ENCODE measurements around the gene EPB41L4A.

Gene EPB41L4A

GRCh38 chr5:112183103-112183711 is 235.9 kb downstream of the EPB41L4A start:
- TF ChIP-seq GATA3 (IDR thresholded peaks at IDR 0.05; ENCODE audit: low read depth, low read length), result no peak
- TF ChIP-seq GATA2 (IDR thresholded peaks at IDR 0.05; ENCODE audit: low read depth, low read length), result no peak

DNA sequence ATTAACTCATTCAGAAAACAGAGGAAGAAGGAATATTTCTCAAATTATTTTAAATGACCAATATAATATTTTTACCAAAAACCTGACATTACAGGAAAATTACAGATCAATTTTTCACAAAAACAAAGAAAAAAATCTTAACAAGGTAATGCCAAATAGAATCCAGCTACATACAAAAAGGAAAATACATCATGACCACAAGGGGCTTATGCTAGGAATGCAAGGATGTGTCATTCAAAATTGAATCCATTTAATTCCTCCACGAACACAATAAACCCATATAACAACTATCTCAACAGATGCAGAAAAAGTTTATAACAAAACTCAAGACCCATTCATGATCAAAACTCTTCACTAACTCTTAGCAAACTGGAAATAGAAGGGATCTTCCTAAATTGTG is 239.8 kb downstream of the EPB41L4A start:
- TF ChIP-seq GATA2 (IDR thresholded peaks at IDR 0.05; ENCODE audit: low read depth, low read length) (no peak), GATA3 (IDR thresholded peaks at IDR 0.05; ENCODE audit: low read depth, low read length) (no peak)

DNA sequence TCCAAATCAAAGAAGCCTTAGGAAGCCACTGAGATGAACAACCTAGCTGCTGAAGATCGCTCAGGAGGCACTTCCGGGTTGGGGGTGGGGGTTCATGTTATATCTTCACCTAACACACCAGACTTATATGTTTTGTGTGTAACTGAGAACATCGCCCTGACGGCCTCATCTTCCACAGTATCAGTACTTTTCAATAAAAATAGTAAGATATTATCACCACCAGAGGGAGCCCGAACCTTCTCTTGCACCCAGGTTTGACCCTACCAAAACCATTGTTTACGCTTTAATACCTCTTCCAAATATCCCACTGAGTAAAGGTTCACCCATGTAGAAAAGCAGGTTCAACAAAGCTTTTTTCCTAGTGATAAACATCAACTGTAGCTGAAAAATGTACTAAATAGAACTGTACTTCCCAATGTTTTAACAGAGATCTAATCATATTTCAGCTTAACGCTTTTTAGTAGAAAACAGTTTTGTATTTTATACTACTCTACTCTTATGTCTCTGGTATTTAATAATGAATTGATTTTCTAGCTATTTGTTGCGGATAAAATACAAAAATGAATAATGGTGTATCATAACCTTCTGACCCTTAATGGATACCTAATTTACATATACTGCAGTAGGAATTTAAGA is 244.0 kb downstream of the EPB41L4A start:
- TF ChIP-seq GATA3 (IDR thresholded peaks at IDR 0.05; ENCODE audit: low read depth, low read length), result no peak
- no peak for TF ChIP-seq GATA2 (IDR thresholded peaks at IDR 0.05; ENCODE audit: low read depth, low read length)

DNA sequence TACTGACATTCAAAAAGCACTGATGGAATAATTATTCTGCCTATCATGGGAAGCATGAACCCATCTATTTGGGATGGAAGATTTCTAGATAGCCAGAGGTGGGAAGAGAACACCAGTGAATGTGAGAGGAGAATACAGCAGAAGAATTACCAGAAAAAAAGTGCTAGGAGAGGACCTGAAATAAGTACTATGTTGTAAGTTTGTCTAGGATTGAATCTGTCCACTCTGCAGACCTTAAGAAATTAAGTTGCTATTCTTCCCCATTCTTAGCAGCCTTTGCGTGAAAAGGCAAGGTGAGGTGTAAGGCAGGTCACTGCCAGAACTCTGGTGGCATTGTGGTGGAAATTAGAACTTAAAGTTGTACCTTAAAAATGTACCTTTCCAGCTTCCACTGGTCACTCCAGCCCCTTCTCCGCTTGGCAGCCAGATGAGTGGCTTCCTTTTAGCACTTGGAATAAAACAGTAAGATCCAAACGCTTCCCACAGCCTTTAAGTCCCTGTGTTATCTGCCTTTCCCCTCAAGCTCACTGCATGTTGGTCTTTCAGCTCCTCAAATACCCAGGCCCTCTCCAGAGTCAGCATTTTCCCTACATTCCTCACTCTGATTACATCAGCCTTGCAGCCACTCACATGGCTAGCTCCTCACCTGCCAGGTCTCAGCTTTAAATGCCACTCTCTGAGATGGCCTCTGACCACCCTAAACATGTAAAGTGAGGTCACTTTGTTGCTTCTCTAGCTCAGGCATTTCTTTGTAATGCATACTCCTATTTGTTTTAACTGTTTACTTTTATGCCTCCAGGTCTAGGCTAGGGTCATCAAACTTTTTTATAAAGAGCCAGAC is 253.0 kb downstream of the EPB41L4A start:
- TF ChIP-seq GATA3 (IDR thresholded peaks at IDR 0.05; ENCODE audit: low read depth, low read length) (no peak), GATA2 (IDR thresholded peaks at IDR 0.05; ENCODE audit: low read depth, low read length) (no peak)

DNA sequence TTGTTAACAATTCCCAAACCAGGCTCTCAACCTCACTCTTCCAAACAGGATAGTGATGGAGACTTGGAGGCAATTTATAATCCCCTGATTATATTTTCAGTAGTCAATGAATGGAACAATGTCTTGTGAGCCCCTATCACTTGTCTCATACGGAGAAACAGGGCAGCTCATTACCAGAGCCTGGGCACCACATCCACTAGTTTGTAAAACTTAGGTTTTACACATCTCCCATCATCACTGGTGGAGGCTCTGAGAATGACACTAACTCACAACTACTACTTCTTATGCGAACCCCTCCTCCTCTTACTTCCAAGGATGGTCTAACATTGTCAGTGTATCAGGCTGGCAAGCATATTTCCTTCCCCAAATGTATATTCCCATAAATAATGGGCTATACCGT is 253.7 kb downstream of the EPB41L4A start:
- no peak for TF ChIP-seq GATA3 (IDR thresholded peaks at IDR 0.05; ENCODE audit: low read depth, low read length)
- TF ChIP-seq GATA2 (IDR thresholded peaks at IDR 0.05; ENCODE audit: low read depth, low read length), result no peak

DNA sequence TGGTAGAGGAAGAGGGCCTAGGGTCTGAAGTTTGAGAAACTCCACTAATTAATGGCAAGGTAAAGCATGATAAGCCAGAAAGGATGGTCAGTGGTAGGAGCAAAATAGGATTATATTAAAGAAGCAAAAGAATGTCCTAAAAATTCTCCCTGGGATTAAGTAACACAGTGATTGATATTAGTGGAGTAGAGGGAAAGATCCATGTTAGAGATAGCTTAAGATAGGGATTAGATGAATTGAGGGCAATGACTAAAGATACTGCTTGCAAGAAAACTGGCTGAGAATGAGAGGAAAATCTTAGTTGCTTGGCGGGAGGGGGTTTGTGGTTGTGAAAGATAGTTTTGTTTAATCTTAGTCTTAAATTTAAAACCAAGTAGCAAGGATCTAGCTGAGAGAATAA is 255.6 kb downstream of the EPB41L4A start:
- TF ChIP-seq GATA3 (IDR thresholded peaks at IDR 0.05; ENCODE audit: low read depth, low read length) (no peak), GATA2 (IDR thresholded peaks at IDR 0.05; ENCODE audit: low read depth, low read length) (no peak)

DNA sequence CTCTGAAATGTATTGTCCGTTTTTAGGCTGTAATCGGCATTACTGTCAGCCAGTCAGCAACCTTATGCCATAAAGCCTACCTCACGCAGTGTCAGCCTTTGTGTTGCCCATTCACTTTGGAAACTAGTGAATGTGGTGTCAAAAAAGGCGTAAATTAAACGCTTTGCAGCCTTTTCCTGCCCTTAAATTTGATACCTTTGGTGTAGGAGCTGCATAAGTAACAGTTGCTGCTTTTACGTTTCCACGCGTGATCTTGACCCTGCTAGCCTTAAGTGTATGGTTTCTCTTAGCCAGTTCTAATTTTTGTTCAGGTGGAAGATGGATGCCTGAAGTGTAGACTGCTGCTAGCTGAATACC is 257.7 kb downstream of the EPB41L4A start:
- no peak for TF ChIP-seq GATA3 (IDR thresholded peaks at IDR 0.05; ENCODE audit: low read depth, low read length)
- TF ChIP-seq GATA2 (IDR thresholded peaks at IDR 0.05; ENCODE audit: low read depth, low read length), result no peak

GRCh38 chr5:112160652-112161391 is 258.3 kb downstream of the EPB41L4A start:
- TF ChIP-seq GATA2 (IDR thresholded peaks at IDR 0.05; ENCODE audit: low read depth, low read length) (no peak), GATA3 (IDR thresholded peaks at IDR 0.05; ENCODE audit: low read depth, low read length) (no peak)

- TF ChIP-seq GATA3 (IDR thresholded peaks at IDR 0.05; ENCODE audit: low read depth, low read length) (no peak), GATA2 (IDR thresholded peaks at IDR 0.05; ENCODE audit: low read depth, low read length) (no peak)
Observed at GRCh38 chr5:112159435-112159834, 259.6 kb downstream of the EPB41L4A start.

DNA sequence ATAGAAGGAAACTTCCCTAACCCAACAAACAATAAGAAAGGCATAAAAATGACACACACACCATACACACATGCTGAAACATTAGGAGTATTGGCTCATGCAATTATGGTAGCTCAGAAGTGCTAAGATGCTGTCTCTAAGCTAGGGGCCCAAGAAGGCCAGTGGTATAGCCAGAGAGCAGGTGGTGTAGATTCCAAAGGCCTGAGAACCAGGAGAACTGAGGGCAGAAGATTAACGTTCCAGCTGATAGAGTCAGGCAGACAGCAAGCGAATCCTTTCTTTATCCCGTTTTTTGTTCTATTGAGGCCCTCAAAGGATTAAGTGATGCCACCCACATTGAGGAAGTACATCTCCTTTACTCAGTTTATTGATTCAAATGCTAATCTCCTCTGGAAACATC is 262.9 kb downstream of the EPB41L4A start:
- TF ChIP-seq GATA3 (IDR thresholded peaks at IDR 0.05; ENCODE audit: low read depth, low read length) (no peak), GATA2 (IDR thresholded peaks at IDR 0.05; ENCODE audit: low read depth, low read length) (no peak)

GRCh38 chr5:112154940-112155686 is 264.0 kb downstream of the EPB41L4A start:
- TF ChIP-seq GATA3 (IDR thresholded peaks at IDR 0.05; ENCODE audit: low read depth, low read length), result no peak
- TF ChIP-seq GATA2 (IDR thresholded peaks at IDR 0.05; ENCODE audit: low read depth, low read length), result no peak

GRCh38 chr5:112149727-112150126 is 269.4 kb downstream of the EPB41L4A start:
- TF ChIP-seq GATA2 (IDR thresholded peaks at IDR 0.05; ENCODE audit: low read depth, low read length) (no peak), GATA3 (IDR thresholded peaks at IDR 0.05; ENCODE audit: low read depth, low read length) (no peak)

Measured in SH-SY5Y (cell line).